ENCODE measurements around the gene MSH3.

- TF ChIP-seq CTCF (conservative IDR thresholded peaks at IDR 0.05; ENCODE audit: low read length): no peak
- no peak for TF ChIP-seq EZH2phosphoT487 (IDR thresholded peaks at IDR 0.05; ENCODE audit: borderline replicate concordance)
Measured at GRCh38 chr5:80641353-80641752, 13.1 kb upstream of the MSH3 start.

All from Loucy (cell line).